ENCODE data around the gene OXCT2.
"Not testable (repeated sequence)": the region's sequence is repeated elsewhere in the genome, so short reads cannot be mapped to it uniquely, and the experiment has no call there.

Gene OXCT2

GRCh38 chr1:39787468-39787867 is 16.3 kb upstream of the OXCT2 start:
- no peak for DNase-seq (ENCODE audit: low read depth, low spot score)

- not testable (repeated sequence) for DNase-seq (ENCODE audit: low read depth, low spot score)
Measured at GRCh38 chr1:39787108-39787375, 15.9 kb upstream of the OXCT2 start.

GRCh38 chr1:39786303-39787107 is 15.4 kb upstream of the OXCT2 start:
- DNase-seq (ENCODE audit: low read depth, low spot score): not testable (repeated sequence)

- DNase-seq (ENCODE audit: low read depth, low spot score): not testable (repeated sequence)
Measured at GRCh38 chr1:39782685-39783084, 11.5 kb upstream of the OXCT2 start.

GRCh38 chr1:39782103-39782502 is 11.0 kb upstream of the OXCT2 start:
- DNase-seq (ENCODE audit: low read depth, low spot score): no peak

- DNase-seq (ENCODE audit: low read depth, low spot score): no peak
Measured at GRCh38 chr1:39781349-39781715, 10.2 kb upstream of the OXCT2 start.

GRCh38 chr1:39779821-39780220 is 8.7 kb upstream of the OXCT2 start:
- no peak for DNase-seq (ENCODE audit: low read depth, low spot score)

GRCh38 chr1:39779137-39779536 is 8.0 kb upstream of the OXCT2 start:
- DNase-seq (ENCODE audit: low read depth, low spot score): no peak

GRCh38 chr1:39778463-39779099 is 7.4 kb upstream of the OXCT2 start:
- DNase-seq (ENCODE audit: low read depth, low spot score): not testable (repeated sequence)

GRCh38 chr1:39777896-39778295 is 6.7 kb upstream of the OXCT2 start:
- not testable (repeated sequence) for DNase-seq (ENCODE audit: low read depth, low spot score)

- DNase-seq (ENCODE audit: low read depth, low spot score): no peak
Measured at GRCh38 chr1:39777306-39777705, 6.2 kb upstream of the OXCT2 start.

GRCh38 chr1:39776886-39777285 is 5.7 kb upstream of the OXCT2 start:
- no peak for DNase-seq (ENCODE audit: low read depth, low spot score)

- DNase-seq (ENCODE audit: low read depth, low spot score): no peak
Measured at GRCh38 chr1:39776400-39776713, 5.2 kb upstream of the OXCT2 start.

- DNase-seq (ENCODE audit: low read depth, low spot score): not testable (repeated sequence)
Measured at GRCh38 chr1:39775676-39776399, 4.7 kb upstream of the OXCT2 start.

GRCh38 chr1:39775141-39775540 is 4.0 kb upstream of the OXCT2 start:
- not testable (repeated sequence) for DNase-seq (ENCODE audit: low read depth, low spot score)

- DNase-seq (ENCODE audit: low read depth, low spot score): not testable (repeated sequence)
Measured at GRCh38 chr1:39773369-39773979, 2.3 kb upstream of the OXCT2 start.

GRCh38 chr1:39770100-39771021 is 787 bp downstream of the OXCT2 start:
- DNase-seq (ENCODE audit: low read depth, low spot score): not testable (repeated sequence)

- not testable (repeated sequence) for DNase-seq (ENCODE audit: low read depth, low spot score)
Measured at GRCh38 chr1:39769502-39769901, 1.6 kb downstream of the OXCT2 start.

GRCh38 chr1:39766466-39766865 is 4.7 kb downstream of the OXCT2 start:
- not testable (repeated sequence) for DNase-seq (ENCODE audit: low read depth, low spot score)

GRCh38 chr1:39764512-39764911 is 6.6 kb downstream of the OXCT2 start:
- not testable (repeated sequence) for DNase-seq (ENCODE audit: low read depth, low spot score)

GRCh38 chr1:39763619-39764374 is 7.4 kb downstream of the OXCT2 start:
- not testable (repeated sequence) for DNase-seq (ENCODE audit: low read depth, low spot score)
